ENCODE data around the gene GNB2.
A peak's percentile ranks its signal among the peaks of the same experiment; 100 is the strongest.

GNB2 gene

DNA sequence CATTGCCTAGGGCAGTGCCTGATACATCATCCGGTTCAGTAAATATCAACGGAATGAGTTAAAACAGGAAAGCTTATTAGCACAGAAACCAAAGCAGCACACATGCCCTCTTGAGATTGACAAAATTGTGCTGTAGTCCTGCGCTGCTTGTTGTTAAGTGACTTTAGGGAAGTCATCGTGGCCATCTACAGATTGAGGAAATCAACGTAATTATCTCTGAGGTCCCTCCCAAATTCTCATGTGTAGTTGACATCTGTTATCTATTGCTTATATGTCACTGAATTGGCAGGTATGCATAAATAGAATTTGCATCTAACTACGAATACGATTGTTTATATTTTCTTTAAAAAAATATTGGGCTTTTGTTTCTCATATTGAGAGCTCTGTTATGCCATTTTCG lies 3.5 kb upstream of the GNB2 start:
- Mint-ChIP-seq H3K9me3 (no peaks in the 10 kb centered on the region), H3K4me1 (no peaks in the 10 kb centered on the region)
- no peak for DNase-seq

DNA sequence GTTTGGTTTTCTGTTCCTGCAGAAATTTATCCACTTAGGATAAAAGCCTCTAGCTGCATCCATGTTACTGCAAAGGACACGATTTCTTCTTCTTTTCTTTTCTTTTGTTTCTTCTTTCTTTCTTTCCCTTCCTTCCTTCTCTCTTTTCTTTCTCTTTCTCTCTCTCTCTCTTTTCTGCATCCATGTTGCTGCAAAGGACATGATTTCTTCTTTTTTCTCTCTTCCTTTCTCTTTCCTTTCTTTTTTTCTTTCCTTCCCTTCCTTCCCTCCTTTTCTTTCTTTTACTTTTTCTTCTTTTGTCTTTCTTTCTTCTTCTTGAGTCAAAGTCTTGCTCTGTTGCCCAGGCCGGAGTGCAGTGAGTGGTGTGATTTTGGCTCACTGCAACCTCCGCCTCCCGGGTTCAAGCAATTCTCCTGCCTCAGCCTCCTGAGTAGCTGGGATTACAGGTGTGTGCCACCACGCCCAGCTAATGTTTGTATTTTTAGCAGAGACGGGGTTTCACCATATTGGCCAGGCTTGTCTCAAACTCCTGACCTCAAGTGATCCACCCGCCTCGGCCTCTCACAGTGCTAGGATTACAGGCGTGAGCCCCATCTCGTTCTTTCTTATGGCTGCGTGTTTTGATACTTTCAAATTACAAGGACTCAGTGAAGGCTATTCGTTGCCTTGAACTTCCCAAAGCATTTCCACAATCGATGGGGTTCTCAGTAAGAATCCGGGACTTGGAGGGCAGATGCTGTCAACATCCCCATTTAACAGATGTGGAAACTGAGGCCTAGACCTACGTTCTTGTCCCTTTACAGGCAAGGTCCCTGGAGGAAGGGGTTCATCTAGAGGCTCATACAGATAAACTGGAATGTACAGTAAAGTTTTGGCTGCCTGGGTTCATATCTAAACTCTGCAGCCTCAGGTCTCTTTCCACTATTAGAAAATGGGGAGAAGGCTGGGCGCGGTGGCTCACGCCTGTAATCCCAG lies 1.9 kb upstream of the GNB2 start:
- H3K36me3 Mint-ChIP-seq (ENCODE audit: low read depth) = no peaks in the 10 kb centered on the region
- H3K27me3 Mint-ChIP-seq (ENCODE audit: low read depth, poor library complexity) = peaks cover 54% of the 10 kb centered on the region
- no peak overlapping the region for H3K27ac Mint-ChIP-seq
- TF ChIP-seq, protein P1, sequence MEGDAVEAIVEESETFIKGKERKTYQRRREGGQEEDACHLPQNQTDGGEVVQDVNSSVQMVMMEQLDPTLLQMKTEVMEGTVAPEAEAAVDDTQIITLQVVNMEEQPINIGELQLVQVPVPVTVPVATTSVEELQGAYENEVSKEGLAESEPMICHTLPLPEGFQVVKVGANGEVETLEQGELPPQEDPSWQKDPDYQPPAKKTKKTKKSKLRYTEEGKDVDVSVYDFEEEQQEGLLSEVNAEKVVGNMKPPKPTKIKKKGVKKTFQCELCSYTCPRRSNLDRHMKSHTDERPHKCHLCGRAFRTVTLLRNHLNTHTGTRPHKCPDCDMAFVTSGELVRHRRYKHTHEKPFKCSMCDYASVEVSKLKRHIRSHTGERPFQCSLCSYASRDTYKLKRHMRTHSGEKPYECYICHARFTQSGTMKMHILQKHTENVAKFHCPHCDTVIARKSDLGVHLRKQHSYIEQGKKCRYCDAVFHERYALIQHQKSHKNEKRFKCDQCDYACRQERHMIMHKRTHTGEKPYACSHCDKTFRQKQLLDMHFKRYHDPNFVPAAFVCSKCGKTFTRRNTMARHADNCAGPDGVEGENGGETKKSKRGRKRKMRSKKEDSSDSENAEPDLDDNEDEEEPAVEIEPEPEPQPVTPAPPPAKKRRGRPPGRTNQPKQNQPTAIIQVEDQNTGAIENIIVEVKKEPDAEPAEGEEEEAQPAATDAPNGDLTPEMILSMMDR (IDR thresholded peaks at IDR 0.05) = no peak
- H3K4me3 Mint-ChIP-seq = no peak overlapping the region
- no peaks in the 10 kb centered on the region for H3K9me3 Mint-ChIP-seq
- peaks cover 5% of the 10 kb centered on the region for H3K4me1 Mint-ChIP-seq
- DNase-seq = no peak

More for the DNA sequence above, 3.5 kb upstream of the GNB2 start:
- no peak overlapping the region for H3K27ac Mint-ChIP-seq
- TF ChIP-seq, protein P1 (IDR thresholded peaks at IDR 0.05) = no peak
- no peak overlapping the region for H3K4me3 Mint-ChIP-seq
- H3K27me3 Mint-ChIP-seq (ENCODE audit: low read depth, poor library complexity) = peaks cover 62% of the 10 kb centered on the region
- no peaks in the 10 kb centered on the region for H3K36me3 Mint-ChIP-seq (ENCODE audit: low read depth)

DNA sequence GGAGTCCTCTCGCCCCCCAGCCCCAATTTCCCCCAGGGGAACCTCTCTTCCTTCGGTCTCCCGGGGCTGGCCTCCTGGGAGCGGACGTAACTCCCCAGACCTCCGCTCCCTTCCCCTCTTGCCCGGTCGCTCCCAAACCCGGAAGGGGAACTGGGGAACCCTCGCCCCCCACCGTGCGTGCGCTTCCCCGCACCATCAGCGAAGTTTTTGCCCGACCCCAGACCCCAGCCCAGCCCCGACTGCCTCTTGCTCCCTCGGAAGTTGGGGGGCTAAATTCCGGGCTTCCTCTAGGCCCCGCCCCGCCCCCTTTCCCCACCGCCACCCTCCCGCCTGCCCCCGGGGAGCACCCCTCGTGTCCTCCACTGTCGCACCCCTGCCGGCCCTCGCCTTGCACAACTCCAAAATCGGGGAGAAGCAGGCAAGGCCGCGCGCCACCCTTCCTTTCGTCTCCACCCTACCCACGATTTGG lies 436 bp downstream of the GNB2 start:
- DNase-seq = peak; percentile 46
- TF ChIP-seq, protein P1 (IDR thresholded peaks at IDR 0.05) = no peak
- peaks cover 8% of the 10 kb centered on the region for H3K36me3 Mint-ChIP-seq (ENCODE audit: low read depth)
- peaks cover 42% of the 10 kb centered on the region for H3K27me3 Mint-ChIP-seq (ENCODE audit: low read depth, poor library complexity)
- H3K4me1 Mint-ChIP-seq = peaks cover 17% of the 10 kb centered on the region
- H3K27ac Mint-ChIP-seq = peak overlapping the region; percentile 59
- H3K4me3 Mint-ChIP-seq = peak overlapping the region; percentile 92
- H3K9me3 Mint-ChIP-seq = no peaks in the 10 kb centered on the region

DNA sequence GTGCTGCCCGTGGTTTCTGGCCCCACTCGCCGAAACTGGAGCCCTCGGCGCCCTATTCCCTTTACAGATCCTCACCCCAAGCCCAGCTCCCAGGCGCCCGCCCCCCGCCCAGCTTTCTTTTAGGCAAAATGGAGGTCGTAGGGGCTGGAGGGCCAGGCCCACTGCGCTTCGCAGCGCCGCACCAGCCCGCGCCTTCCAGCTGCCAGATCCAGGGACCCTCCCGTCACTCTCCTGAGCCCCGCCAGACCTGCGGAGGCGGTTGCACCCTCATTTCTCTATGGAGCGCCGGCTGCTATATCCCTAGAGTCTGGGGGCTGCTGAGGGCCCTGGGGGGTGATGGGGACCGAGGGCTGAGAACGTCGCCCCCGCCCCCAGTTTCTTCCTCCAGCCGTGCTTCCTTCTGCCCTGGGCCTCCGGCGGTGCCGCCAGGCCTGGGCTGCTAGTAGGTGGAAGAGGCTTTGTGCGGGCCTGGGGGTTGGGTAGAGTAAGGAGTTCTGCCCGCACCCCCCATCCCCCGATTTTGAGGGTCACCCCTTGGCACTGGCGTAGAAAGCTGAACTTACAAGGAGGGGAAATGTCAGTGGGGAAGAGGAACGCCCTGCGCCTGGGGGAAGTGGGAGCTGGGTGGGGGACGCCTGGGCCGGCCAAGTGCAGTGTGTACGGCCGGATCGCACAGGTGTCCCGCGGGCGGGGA lies 1.0 kb downstream of the GNB2 start:
- Mint-ChIP-seq H3K27ac (peak overlapping the region; percentile 59), H3K4me1 (peaks cover 22% of the 10 kb centered on the region), H3K4me3 (peak overlapping the region; percentile 92), H3K9me3 (no peaks in the 10 kb centered on the region), H3K36me3 (ENCODE audit: low read depth) (peaks cover 8% of the 10 kb centered on the region), H3K27me3 (ENCODE audit: low read depth, poor library complexity) (peaks cover 36% of the 10 kb centered on the region)
- TF ChIP-seq, protein P1 (IDR thresholded peaks at IDR 0.05) = no peak
- peak; percentile 56 for DNase-seq

DNA sequence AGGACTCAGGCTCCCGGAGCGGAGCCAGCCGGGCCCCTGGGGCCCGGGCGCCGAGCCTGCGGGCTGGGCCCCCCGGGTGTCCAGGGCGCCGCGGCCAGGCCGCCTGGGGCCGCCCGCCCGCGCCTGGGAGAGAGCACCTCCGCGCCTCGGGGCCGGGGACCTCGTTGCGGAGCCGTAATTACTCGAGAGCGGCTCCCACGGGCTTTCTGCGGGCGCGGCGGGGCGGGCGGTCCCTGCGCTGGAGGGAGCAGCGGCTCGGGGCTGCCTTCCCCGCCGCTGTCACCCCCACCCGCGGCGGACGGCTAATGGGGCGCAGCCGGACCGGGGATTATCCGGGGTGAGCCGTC lies 1.5 kb downstream of the GNB2 start:
- peak; percentile 60 for DNase-seq
- peaks cover 26% of the 10 kb centered on the region for H3K4me1 Mint-ChIP-seq
- H3K27me3 Mint-ChIP-seq (ENCODE audit: low read depth, poor library complexity) = peaks cover 31% of the 10 kb centered on the region
- H3K27ac Mint-ChIP-seq = no peak overlapping the region
- no peaks in the 10 kb centered on the region for H3K9me3 Mint-ChIP-seq
- peak overlapping the region; percentile 92 for H3K4me3 Mint-ChIP-seq
- peaks cover 11% of the 10 kb centered on the region for H3K36me3 Mint-ChIP-seq (ENCODE audit: low read depth)
- TF ChIP-seq, protein P1 (IDR thresholded peaks at IDR 0.05) = no peak
